GM20431 (cell line): ENCODE measurements around the gene AMIGO1.

ENCODE experiments used
- in situ Hi-C: fragments of 300-500 bp; cut with MseI, MboI; formaldehyde crosslinking; loops from one replicate; pipeline ENCODE4 v1.15.0; 2020; ENCODE audit warnings: low sequenced_read_pairs; ENCODE audit not compliant: unreplicated experiment

The AMIGO1 gene

GRCh38 chr1:109534307-109534858, 24.9 kb upstream of the AMIGO1 start:
- in situ Hi-C loops: loop anchor here (5.0 to 25.0 kb wide), 2 partner anchors 42 to 272 kb away; partner anchors contain the start of gene CYB561D1

GRCh38 chr1:109532365-109533136, 23.0 kb upstream of the AMIGO1 start:
- in situ Hi-C loops: loop anchor here (5.0 to 25.0 kb wide), 2 partner anchors 40 to 270 kb away; partner anchors contain the start of gene CYB561D1

GRCh38 chr1:109531826-109532364, 22.4 kb upstream of the AMIGO1 start:
- in situ Hi-C loops: loop anchor here (5.0 to 25.0 kb wide), 2 partner anchors 40 to 270 kb away; partner anchors contain the start of gene CYB561D1

- in situ Hi-C loops: loop anchor here (5.0 to 25.0 kb wide), 2 partner anchors 39 to 269 kb away; partner anchors contain the start of gene CYB561D1
Observed at GRCh38 chr1:109531380-109531779, 21.9 kb upstream of the AMIGO1 start.

- in situ Hi-C loops: loop anchor here (5.0 to 25.0 kb wide), 2 partner anchors 38 to 268 kb away; partner anchors contain the start of gene CYB561D1
Observed at GRCh38 chr1:109530457-109531087, 21.0 kb upstream of the AMIGO1 start.

GRCh38 chr1:109529881-109530456, 20.4 kb upstream of the AMIGO1 start:
- in situ Hi-C loops: loop anchor here (5.0 to 25.0 kb wide), 2 partner anchors 38 to 268 kb away; partner anchors contain the start of gene CYB561D1

GRCh38 chr1:109528712-109529111, 19.2 kb upstream of the AMIGO1 start:
- in situ Hi-C loops: loop anchor here (25.0 kb wide), 1 partner anchor 266 kb away; no protein-coding TSS in a partner anchor

- in situ Hi-C loops: loop anchor here (25.0 kb wide), 1 partner anchor 266 kb away; no protein-coding TSS in a partner anchor
Observed at GRCh38 chr1:109527846-109528695, 18.5 kb upstream of the AMIGO1 start.

- in situ Hi-C loops: loop anchor here (25.0 kb wide), 1 partner anchor 265 kb away; no protein-coding TSS in a partner anchor
Observed at GRCh38 chr1:109527098-109527811, 17.7 kb upstream of the AMIGO1 start.

GRCh38 chr1:109523706-109524105, 14.2 kb upstream of the AMIGO1 start:
- in situ Hi-C loops: no loop called here

GRCh38 chr1:109522026-109522425, 12.5 kb upstream of the AMIGO1 start:
- in situ Hi-C loops: no loop called here

- in situ Hi-C loops: no loop called here
Observed at GRCh38 chr1:109521002-109521951, 11.8 kb upstream of the AMIGO1 start.

GRCh38 chr1:109517337-109517736, 7.8 kb upstream of the AMIGO1 start:
- in situ Hi-C loops: no loop called here

GRCh38 chr1:109516872-109517271, 7.3 kb upstream of the AMIGO1 start:
- in situ Hi-C loops: no loop called here

GRCh38 chr1:109514846-109515245, 5.3 kb upstream of the AMIGO1 start:
- in situ Hi-C loops: no loop called here

- in situ Hi-C loops: no loop called here
Observed at GRCh38 chr1:109513110-109513710, 3.7 kb upstream of the AMIGO1 start.

GRCh38 chr1:109508873-109509175, 703 bp downstream of the AMIGO1 start:
- in situ Hi-C loops: no loop called here
